ENCODE data around the gene KIF26B.

The KIF26B gene

DNA sequence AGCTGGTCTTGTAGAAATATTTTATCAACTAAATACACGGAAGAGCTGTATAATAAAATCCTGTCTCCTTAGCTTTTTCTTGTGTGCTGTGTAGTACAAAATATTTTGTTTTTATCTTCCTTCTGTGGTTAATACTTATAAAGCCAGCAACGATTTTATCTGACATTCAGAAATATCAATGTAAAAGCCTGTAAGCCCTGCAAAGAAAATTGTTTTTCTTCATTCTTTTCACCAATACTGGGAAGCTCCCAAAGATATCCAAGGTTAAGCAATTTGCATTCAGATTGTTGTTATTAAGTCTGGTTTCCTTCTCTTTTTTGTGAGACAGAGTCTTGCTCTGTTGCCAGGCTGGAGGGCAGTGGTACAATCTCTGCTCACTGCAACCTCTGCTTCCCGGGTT, 38.0 kb upstream of the KIF26B start:
- H2AFZ ChIP-seq (ENCODE audit: low read length): no peak overlapping the region
- no peaks in the 10 kb centered on the region for H3K79me2 ChIP-seq (ENCODE audit: low read length)
- no peaks in the 10 kb centered on the region for H4K20me1 ChIP-seq (ENCODE audit: insufficient read depth, low read length)
- H3K9me3 ChIP-seq (replicated peaks; ENCODE audit: insufficient read depth, low read length): no peaks in the 10 kb centered on the region
- H3K4me1 ChIP-seq (ENCODE audit: low read length): no peaks in the 10 kb centered on the region
- no peak overlapping the region for H3K9ac ChIP-seq (ENCODE audit: low read length)
- H3K36me3 ChIP-seq (replicated peaks; ENCODE audit: insufficient read depth, low read length): no peaks in the 10 kb centered on the region
- DNase-seq: no peak
- H3K27me3 ChIP-seq (replicated peaks; ENCODE audit: insufficient read depth, low read length): no peaks in the 10 kb centered on the region
- no peak overlapping the region for H3K27ac ChIP-seq (ENCODE audit: low read length)
- H3K4me3 ChIP-seq (ENCODE audit: low read length): no peak overlapping the region
- H3K4me2 ChIP-seq (ENCODE audit: low read depth, low read length): no peak overlapping the region
- TF ChIP-seq EZH2 (optimal IDR thresholded peaks at IDR 0.05; ENCODE audit: low read depth, low read length) (no peak), EZH2phosphoT487 (IDR thresholded peaks at IDR 0.05; ENCODE audit: low read length) (no peak)
- TF ChIP-seq, protein P1, sequence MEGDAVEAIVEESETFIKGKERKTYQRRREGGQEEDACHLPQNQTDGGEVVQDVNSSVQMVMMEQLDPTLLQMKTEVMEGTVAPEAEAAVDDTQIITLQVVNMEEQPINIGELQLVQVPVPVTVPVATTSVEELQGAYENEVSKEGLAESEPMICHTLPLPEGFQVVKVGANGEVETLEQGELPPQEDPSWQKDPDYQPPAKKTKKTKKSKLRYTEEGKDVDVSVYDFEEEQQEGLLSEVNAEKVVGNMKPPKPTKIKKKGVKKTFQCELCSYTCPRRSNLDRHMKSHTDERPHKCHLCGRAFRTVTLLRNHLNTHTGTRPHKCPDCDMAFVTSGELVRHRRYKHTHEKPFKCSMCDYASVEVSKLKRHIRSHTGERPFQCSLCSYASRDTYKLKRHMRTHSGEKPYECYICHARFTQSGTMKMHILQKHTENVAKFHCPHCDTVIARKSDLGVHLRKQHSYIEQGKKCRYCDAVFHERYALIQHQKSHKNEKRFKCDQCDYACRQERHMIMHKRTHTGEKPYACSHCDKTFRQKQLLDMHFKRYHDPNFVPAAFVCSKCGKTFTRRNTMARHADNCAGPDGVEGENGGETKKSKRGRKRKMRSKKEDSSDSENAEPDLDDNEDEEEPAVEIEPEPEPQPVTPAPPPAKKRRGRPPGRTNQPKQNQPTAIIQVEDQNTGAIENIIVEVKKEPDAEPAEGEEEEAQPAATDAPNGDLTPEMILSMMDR (IDR thresholded peaks at IDR 0.05; ENCODE audit: low read length): no peak
- H3K9me2 ChIP-seq (replicated peaks; ENCODE audit: insufficient read depth, low read length): no peaks in the 10 kb centered on the region
- no peaks in the 10 kb centered on the region for H3F3A ChIP-seq (ENCODE audit: insufficient read depth, low read length)

DNA sequence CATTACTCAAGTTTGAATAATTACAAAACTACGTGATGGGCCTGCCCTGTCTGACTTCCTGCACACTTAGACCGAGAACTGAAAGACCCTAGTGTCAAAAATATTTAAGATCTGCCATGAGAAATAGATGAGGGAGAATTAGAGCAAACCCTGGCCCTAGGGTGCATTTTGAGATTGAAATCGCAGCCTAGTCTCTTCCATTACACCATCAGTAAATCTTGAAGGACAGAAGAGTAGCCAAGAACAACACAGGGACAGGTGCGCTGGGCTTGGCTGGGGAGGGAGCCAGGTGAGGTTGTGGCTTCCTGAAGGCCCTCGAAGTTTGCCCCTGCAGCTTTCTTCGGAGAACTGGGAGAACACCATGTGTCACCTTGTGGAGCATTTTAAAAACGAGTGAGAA, 36.7 kb upstream of the KIF26B start:
- no peak overlapping the region for H2AFZ ChIP-seq (ENCODE audit: low read length)
- no peaks in the 10 kb centered on the region for H3K9me2 ChIP-seq (replicated peaks; ENCODE audit: insufficient read depth, low read length)
- no peaks in the 10 kb centered on the region for H3F3A ChIP-seq (ENCODE audit: insufficient read depth, low read length)
- TF ChIP-seq, protein P1 (IDR thresholded peaks at IDR 0.05; ENCODE audit: low read length): no peak
- TF ChIP-seq EZH2 (optimal IDR thresholded peaks at IDR 0.05; ENCODE audit: low read depth, low read length) (no peak), EZH2phosphoT487 (IDR thresholded peaks at IDR 0.05; ENCODE audit: low read length) (no peak)
- no peak overlapping the region for H3K27ac ChIP-seq (ENCODE audit: low read length)
- H3K9me3 ChIP-seq (replicated peaks; ENCODE audit: insufficient read depth, low read length): no peaks in the 10 kb centered on the region
- H3K79me2 ChIP-seq (ENCODE audit: low read length): no peaks in the 10 kb centered on the region
- no peaks in the 10 kb centered on the region for H3K27me3 ChIP-seq (replicated peaks; ENCODE audit: insufficient read depth, low read length)
- no peaks in the 10 kb centered on the region for H4K20me1 ChIP-seq (ENCODE audit: insufficient read depth, low read length)
- H3K36me3 ChIP-seq (replicated peaks; ENCODE audit: insufficient read depth, low read length): no peaks in the 10 kb centered on the region
- H3K4me1 ChIP-seq (ENCODE audit: low read length): no peaks in the 10 kb centered on the region
- H3K4me3 ChIP-seq (ENCODE audit: low read length): no peak overlapping the region
- H3K9ac ChIP-seq (ENCODE audit: low read length): no peak overlapping the region
- DNase-seq: no peak
- H3K4me2 ChIP-seq (ENCODE audit: low read depth, low read length): no peak overlapping the region

DNA sequence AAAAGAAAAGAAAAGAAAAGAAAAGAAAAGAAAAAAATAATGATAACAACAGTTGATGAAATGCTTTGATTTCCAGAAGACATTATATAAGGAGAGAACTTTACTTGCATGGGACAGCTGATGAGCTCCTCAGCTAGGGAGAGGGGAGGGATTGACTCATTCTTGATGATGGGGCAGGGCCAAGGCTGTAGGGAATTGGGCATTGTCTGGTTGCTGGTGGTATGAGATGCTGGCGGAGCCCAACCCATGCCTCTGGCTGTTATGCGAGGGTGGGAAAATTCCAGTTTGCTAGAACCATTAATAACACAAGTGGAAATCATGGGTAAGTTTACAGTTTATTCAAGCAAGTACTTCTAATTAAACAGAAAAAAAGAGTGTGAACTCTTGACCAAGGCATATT, 36.0 kb upstream of the KIF26B start:
- Histone ChIP-seq H2AFZ (ENCODE audit: low read length) (no peak overlapping the region), H3K9me3 (replicated peaks; ENCODE audit: insufficient read depth, low read length) (no peaks in the 10 kb centered on the region), H4K20me1 (ENCODE audit: insufficient read depth, low read length) (no peaks in the 10 kb centered on the region), H3K9me2 (replicated peaks; ENCODE audit: insufficient read depth, low read length) (no peaks in the 10 kb centered on the region), H3K4me3 (ENCODE audit: low read length) (no peak overlapping the region), H3F3A (ENCODE audit: insufficient read depth, low read length) (no peaks in the 10 kb centered on the region), H3K4me1 (ENCODE audit: low read length) (0 out of 2 replicates have a peak, but pooled peaks cover 4% of the 10 kb centered on the region), H3K36me3 (replicated peaks; ENCODE audit: insufficient read depth, low read length) (no peaks in the 10 kb centered on the region), H3K9ac (ENCODE audit: low read length) (no peak overlapping the region), H3K4me2 (ENCODE audit: low read depth, low read length) (no peak overlapping the region), H3K27ac (ENCODE audit: low read length) (no peak overlapping the region), H3K79me2 (ENCODE audit: low read length) (no peaks in the 10 kb centered on the region), H3K27me3 (replicated peaks; ENCODE audit: insufficient read depth, low read length) (no peaks in the 10 kb centered on the region)
- TF ChIP-seq EZH2phosphoT487 (IDR thresholded peaks at IDR 0.05; ENCODE audit: low read length) (no peak), EZH2 (optimal IDR thresholded peaks at IDR 0.05; ENCODE audit: low read depth, low read length) (no peak)
- TF ChIP-seq, protein P1 (IDR thresholded peaks at IDR 0.05; ENCODE audit: low read length): no peak
- DNase-seq: no peak

All from MM.1S (cell line).